Left lobe of liver (tissue), 2 donors: Measurements from ENCODE around the gene MFAP4. TPM values are rescaled to one million over a fixed set of nuclear protein-coding genes. Genes with fewer than 3 reads are reported as not detected.

Experiments used
- ATAC-seq: fragments of 200-7000 bp; cut with Tn5 transposase; one replicate; pipeline ENCODE4 v1.9.1; 2020; ENCODE audit warnings: mild to moderate bottlenecking, moderate library complexity
- DNase-seq: peaks from one replicate; pipeline ENCODE4 v3.0.0-alpha.2; 2020; ENCODE audit warnings: low spot score
- total RNA-seq: library from RNA; stranded (reverse); gene quantifications from one replicate; pipeline ENCODE4 v1.2.1, GENCODE V29; 2021
- donor health status: DM: no; HTN: no; CAD: no; lungs with moderate emphysema.
- donor health status: DM: no; HTN: yes; CAD: no.

MFAP4 gene
- total RNA-seq, 1 donor from 2014 or later, result 2.8 TPM

- ATAC-seq, result no peak
Measured at GRCh38 chr17:19410875-19411620, 24.1 kb upstream of the MFAP4 start, which contains the start of gene RNF112. Gene RNF112 (plus strand): TSS chr17:19411232. CDS start chr17:19411409, 177 bp downstream.

GRCh38 chr17:19410091-19410490 lies 23.1 kb upstream of the MFAP4 start:
- no peak for ATAC-seq
- DNase-seq, result no peak

More at GRCh38 chr17:19410875-19411620, 24.1 kb upstream of the MFAP4 start, which contains the start of gene RNF112:
- peak; percentile 41 for DNase-seq

GRCh38 chr17:19409509-19409908 lies 22.5 kb upstream of the MFAP4 start:
- no peak for ATAC-seq
- no peak for DNase-seq

GRCh38 chr17:19409066-19409465 lies 22.1 kb upstream of the MFAP4 start:
- no peak for DNase-seq
- ATAC-seq, result no peak

- ATAC-seq (no peak), DNase-seq (no peak)
Measured at GRCh38 chr17:19408346-19408710, 21.3 kb upstream of the MFAP4 start.

GRCh38 chr17:19407601-19408345 lies 20.8 kb upstream of the MFAP4 start:
- no peak for ATAC-seq
- no peak for DNase-seq

GRCh38 chr17:19405114-19405513 lies 18.1 kb upstream of the MFAP4 start:
- ATAC-seq (no peak), DNase-seq (no peak)

- DNase-seq, result no peak
- ATAC-seq, result no peak
Measured at GRCh38 chr17:19404264-19404663, 17.3 kb upstream of the MFAP4 start.

GRCh38 chr17:19403021-19403420 lies 16.0 kb upstream of the MFAP4 start:
- ATAC-seq (no peak), DNase-seq (peak; percentile 35)

- DNase-seq (no peak), ATAC-seq (no peak)
Measured at GRCh38 chr17:19402171-19402570, 15.2 kb upstream of the MFAP4 start.

- DNase-seq (no peak), ATAC-seq (no peak)
Measured at GRCh38 chr17:19401321-19402010, 14.5 kb upstream of the MFAP4 start.

- DNase-seq (no peak), ATAC-seq (no peak)
Measured at GRCh38 chr17:19399750-19400450, 12.9 kb upstream of the MFAP4 start.

- peak; percentile 49 for DNase-seq
Measured at GRCh38 chr17:19398301-19399181, 11.6 kb upstream of the MFAP4 start.

GRCh38 chr17:19397556-19398041 lies 10.6 kb upstream of the MFAP4 start:
- DNase-seq, result no peak
- ATAC-seq, result no peak

More at GRCh38 chr17:19398301-19399181, 11.6 kb upstream of the MFAP4 start:
- ATAC-seq, result peak; percentile 71

- DNase-seq, result no peak
- ATAC-seq, result no peak
Measured at GRCh38 chr17:19392303-19392702, 5.3 kb upstream of the MFAP4 start.

- no peak for ATAC-seq
- DNase-seq, result no peak
Measured at GRCh38 chr17:19391432-19391831, 4.4 kb upstream of the MFAP4 start.

- ATAC-seq, result no peak
- DNase-seq, result no peak
Measured at GRCh38 chr17:19390951-19391350, 4.0 kb upstream of the MFAP4 start.

GRCh38 chr17:19388791-19389785 lies 2.1 kb upstream of the MFAP4 start:
- DNase-seq (no peak), ATAC-seq (peak; percentile 42)
